Measurements from ENCODE around the gene CEP112. TPM values are rescaled to one million over a fixed set of nuclear protein-coding genes. Genes with fewer than 3 reads are reported as not detected.
A peak's percentile ranks its signal among the peaks of the same experiment; 100 is the strongest.

The CEP112 gene
- total and polyA plus RNA-seq, 2 of the 13 experiments (the other 11 are each of a cell fraction or from before 2014, with no cell fraction given), result 1.2 to 3.4 TPM

DNA sequence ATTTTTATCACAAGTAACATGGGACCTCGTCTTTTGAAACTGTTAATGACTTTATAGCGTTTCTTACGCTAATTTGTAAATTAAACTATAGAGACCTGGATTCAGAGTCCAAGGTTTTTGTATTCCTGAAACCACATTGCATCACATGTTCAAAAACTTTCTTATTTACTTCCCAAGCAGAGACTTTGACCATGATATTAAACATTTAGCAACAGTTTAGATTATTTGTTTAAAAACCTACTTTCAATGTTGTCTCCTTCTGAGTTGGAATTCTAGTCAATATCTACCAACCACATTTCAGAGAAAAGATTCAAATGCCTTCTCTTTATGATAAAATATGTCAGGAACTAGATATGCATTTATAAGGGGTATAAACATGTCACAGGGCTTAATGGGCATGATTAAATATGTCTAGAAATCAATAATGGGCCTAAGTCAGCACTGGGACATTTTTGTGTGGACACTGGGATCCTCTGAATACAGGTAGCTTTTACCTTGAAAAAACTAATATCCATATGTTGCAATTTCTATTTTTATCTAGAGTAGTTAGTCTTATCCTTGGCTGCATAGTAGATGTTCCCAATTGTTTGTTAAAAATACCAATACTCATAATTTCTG, 43.6 kb upstream of the CEP112 start (continued):
- TF ChIP-seq SP140L (CRISPR knock-in tag; IDR thresholded peaks at IDR 0.05; ENCODE audit: borderline replicate concordance) (peak; percentile 65; the same call in 1 of the 2 replicates), ZNF468 (CRISPR knock-in tag; IDR thresholded peaks at IDR 0.05) (no peak), SIX1 (CRISPR knock-in tag; IDR thresholded peaks at IDR 0.05; ENCODE audit: borderline replicate concordance) (peak; percentile 79; the same call in 1 of the 2 replicates), FOXA3 (CRISPR knock-in tag; IDR thresholded peaks at IDR 0.05) (peak; percentile 97), ZNF17 (CRISPR knock-in tag; IDR thresholded peaks at IDR 0.05) (no peak), TCF7L2 (IDR thresholded peaks at IDR 0.05; ENCODE audit: low read depth, low read length) (peak; percentile 78), GATAD2A (CRISPR knock-in tag; IDR thresholded peaks at IDR 0.05) (peak; percentile 98), SKI (IDR thresholded peaks at IDR 0.05; ENCODE audit: partially characterized antibody) (peak; percentile 71), XRCC5 (optimal IDR thresholded peaks at IDR 0.05; ENCODE audit: low read length) (no peak), HES4 (CRISPR knock-in tag; IDR thresholded peaks at IDR 0.05; ENCODE audit: borderline replicate concordance) (no peak), ZNF460 (CRISPR knock-in tag; IDR thresholded peaks at IDR 0.05; ENCODE audit: borderline replicate concordance) (no peak)
- TF ChIP-seq, protein P1, sequence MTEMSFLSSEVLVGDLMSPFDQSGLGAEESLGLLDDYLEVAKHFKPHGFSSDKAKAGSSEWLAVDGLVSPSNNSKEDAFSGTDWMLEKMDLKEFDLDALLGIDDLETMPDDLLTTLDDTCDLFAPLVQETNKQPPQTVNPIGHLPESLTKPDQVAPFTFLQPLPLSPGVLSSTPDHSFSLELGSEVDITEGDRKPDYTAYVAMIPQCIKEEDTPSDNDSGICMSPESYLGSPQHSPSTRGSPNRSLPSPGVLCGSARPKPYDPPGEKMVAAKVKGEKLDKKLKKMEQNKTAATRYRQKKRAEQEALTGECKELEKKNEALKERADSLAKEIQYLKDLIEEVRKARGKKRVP (CRISPR knock-in tag; IDR thresholded peaks at IDR 0.05), result peak in 1 of 2 experiments; percentile 92; a peak in 2 of 4 replicates
- TF ChIP-seq, protein P2, sequence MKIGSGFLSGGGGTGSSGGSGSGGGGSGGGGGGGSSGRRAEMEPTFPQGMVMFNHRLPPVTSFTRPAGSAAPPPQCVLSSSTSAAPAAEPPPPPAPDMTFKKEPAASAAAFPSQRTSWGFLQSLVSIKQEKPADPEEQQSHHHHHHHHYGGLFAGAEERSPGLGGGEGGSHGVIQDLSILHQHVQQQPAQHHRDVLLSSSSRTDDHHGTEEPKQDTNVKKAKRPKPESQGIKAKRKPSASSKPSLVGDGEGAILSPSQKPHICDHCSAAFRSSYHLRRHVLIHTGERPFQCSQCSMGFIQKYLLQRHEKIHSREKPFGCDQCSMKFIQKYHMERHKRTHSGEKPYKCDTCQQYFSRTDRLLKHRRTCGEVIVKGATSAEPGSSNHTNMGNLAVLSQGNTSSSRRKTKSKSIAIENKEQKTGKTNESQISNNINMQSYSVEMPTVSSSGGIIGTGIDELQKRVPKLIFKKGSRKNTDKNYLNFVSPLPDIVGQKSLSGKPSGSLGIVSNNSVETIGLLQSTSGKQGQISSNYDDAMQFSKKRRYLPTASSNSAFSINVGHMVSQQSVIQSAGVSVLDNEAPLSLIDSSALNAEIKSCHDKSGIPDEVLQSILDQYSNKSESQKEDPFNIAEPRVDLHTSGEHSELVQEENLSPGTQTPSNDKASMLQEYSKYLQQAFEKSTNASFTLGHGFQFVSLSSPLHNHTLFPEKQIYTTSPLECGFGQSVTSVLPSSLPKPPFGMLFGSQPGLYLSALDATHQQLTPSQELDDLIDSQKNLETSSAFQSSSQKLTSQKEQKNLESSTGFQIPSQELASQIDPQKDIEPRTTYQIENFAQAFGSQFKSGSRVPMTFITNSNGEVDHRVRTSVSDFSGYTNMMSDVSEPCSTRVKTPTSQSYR (CRISPR knock-in tag; IDR thresholded peaks at IDR 0.05; ENCODE audit: borderline replicate concordance), result 0 out of 2 replicates have a peak, but pooled peaks have one; percentile 16
- TF ChIP-seq, protein P3, sequence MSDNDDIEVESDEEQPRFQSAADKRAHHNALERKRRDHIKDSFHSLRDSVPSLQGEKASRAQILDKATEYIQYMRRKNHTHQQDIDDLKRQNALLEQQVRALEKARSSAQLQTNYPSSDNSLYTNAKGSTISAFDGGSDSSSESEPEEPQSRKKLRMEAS (IDR thresholded peaks at IDR 0.05), result no peak
- TF ChIP-seq, protein P4, sequence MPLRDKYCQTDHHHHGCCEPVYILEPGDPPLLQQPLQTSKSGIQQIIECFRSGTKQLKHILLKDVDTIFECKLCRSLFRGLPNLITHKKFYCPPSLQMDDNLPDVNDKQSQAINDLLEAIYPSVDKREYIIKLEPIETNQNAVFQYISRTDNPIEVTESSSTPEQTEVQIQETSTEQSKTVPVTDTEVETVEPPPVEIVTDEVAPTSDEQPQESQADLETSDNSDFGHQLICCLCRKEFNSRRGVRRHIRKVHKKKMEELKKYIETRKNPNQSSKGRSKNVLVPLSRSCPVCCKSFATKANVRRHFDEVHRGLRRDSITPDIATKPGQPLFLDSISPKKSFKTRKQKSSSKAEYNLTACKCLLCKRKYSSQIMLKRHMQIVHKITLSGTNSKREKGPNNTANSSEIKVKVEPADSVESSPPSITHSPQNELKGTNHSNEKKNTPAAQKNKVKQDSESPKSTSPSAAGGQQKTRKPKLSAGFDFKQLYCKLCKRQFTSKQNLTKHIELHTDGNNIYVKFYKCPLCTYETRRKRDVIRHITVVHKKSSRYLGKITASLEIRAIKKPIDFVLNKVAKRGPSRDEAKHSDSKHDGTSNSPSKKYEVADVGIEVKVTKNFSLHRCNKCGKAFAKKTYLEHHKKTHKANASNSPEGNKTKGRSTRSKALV (CRISPR knock-in tag; IDR thresholded peaks at IDR 0.05), result no peak
- TF ChIP-seq, protein P5, sequence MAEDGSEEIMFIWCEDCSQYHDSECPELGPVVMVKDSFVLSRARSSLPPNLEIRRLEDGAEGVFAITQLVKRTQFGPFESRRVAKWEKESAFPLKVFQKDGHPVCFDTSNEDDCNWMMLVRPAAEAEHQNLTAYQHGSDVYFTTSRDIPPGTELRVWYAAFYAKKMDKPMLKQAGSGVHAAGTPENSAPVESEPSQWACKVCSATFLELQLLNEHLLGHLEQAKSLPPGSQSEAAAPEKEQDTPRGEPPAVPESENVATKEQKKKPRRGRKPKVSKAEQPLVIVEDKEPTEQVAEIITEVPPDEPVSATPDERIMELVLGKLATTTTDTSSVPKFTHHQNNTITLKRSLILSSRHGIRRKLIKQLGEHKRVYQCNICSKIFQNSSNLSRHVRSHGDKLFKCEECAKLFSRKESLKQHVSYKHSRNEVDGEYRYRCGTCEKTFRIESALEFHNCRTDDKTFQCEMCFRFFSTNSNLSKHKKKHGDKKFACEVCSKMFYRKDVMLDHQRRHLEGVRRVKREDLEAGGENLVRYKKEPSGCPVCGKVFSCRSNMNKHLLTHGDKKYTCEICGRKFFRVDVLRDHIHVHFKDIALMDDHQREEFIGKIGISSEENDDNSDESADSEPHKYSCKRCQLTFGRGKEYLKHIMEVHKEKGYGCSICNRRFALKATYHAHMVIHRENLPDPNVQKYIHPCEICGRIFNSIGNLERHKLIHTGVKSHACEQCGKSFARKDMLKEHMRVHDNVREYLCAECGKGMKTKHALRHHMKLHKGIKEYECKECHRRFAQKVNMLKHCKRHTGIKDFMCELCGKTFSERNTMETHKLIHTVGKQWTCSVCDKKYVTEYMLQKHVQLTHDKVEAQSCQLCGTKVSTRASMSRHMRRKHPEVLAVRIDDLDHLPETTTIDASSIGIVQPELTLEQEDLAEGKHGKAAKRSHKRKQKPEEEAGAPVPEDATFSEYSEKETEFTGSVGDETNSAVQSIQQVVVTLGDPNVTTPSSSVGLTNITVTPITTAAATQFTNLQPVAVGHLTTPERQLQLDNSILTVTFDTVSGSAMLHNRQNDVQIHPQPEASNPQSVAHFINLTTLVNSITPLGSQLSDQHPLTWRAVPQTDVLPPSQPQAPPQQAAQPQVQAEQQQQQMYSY (CRISPR knock-in tag; IDR thresholded peaks at IDR 0.05), result no peak
- TF ChIP-seq, protein P6, sequence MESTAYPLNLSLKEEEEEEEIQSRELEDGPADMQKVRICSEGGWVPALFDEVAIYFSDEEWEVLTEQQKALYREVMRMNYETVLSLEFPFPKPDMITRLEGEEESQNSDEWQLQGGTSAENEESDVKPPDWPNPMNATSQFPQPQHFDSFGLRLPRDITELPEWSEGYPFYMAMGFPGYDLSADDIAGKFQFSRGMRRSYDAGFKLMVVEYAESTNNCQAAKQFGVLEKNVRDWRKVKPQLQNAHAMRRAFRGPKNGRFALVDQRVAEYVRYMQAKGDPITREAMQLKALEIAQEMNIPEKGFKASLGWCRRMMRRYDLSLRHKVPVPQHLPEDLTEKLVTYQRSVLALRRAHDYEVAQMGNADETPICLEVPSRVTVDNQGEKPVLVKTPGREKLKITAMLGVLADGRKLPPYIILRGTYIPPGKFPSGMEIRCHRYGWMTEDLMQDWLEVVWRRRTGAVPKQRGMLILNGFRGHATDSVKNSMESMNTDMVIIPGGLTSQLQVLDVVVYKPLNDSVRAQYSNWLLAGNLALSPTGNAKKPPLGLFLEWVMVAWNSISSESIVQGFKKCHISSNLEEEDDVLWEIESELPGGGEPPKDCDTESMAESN (CRISPR knock-in tag; conservative IDR thresholded peaks at IDR 0.05), result no peak

Measured in HepG2 (cell line).